ENCODE measurements around the gene ABHD16A.

DNA sequence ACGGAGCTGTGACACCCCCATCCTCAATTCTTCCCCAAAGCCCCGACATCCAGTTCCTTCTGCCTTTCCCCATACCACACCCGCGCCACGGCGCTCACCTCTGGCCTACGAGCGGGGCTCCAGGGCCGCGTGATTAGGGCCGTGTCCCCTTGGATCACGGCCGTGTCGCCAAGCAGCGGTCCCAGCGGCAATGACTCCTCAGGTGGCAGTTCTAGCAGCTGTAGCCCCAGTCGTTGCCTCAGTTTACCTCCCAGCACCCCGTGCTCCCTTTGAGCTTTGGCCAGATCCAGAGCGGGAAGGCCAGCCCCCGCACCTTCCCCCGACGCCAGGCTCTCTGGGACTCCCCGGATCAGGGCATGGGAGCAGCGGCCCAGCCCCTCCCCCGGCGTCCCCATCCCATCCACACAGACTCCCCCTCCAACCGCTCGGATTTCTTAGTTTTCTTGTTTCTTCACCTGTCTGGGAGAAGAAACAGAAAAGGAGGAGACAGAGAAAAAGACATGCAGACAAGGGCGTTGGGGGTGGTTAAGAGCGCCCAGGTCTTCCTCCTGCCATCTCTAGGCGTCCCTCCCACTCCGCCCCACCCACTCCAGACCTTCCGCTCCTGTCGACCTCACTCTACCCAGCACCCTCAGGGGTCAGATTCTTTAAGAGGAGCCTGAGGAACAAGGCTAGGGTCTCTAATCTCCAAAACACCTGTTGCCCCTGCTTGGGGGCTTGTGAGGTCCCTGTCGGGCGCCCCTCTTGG, 25.8 kb upstream of the ABHD16A start, which contains the start of gene DDAH2:
- TF ChIP-seq, protein P1, sequence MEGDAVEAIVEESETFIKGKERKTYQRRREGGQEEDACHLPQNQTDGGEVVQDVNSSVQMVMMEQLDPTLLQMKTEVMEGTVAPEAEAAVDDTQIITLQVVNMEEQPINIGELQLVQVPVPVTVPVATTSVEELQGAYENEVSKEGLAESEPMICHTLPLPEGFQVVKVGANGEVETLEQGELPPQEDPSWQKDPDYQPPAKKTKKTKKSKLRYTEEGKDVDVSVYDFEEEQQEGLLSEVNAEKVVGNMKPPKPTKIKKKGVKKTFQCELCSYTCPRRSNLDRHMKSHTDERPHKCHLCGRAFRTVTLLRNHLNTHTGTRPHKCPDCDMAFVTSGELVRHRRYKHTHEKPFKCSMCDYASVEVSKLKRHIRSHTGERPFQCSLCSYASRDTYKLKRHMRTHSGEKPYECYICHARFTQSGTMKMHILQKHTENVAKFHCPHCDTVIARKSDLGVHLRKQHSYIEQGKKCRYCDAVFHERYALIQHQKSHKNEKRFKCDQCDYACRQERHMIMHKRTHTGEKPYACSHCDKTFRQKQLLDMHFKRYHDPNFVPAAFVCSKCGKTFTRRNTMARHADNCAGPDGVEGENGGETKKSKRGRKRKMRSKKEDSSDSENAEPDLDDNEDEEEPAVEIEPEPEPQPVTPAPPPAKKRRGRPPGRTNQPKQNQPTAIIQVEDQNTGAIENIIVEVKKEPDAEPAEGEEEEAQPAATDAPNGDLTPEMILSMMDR (IDR thresholded peaks at IDR 0.05): no peak
- no peak for TF ChIP-seq POLR2A (IDR thresholded peaks at IDR 0.05)
